Erythroblast (primary cell): Measurements from ENCODE around the gene CYB561.

Experiments used
- GATA1 ChIP-seq: IDR thresholded peaks from 2 replicates; pipeline ENCODE4 v1.6.1; 2011; ENCODE audit warnings: low read depth, mild to moderate bottlenecking, control low read depth, low read length, moderate library complexity
- POLR2A ChIP-seq: IDR thresholded peaks from 2 replicates; pipeline ENCODE4 v1.6.1; 2011; ENCODE audit warnings: mild to moderate bottlenecking, low read length

DNA sequence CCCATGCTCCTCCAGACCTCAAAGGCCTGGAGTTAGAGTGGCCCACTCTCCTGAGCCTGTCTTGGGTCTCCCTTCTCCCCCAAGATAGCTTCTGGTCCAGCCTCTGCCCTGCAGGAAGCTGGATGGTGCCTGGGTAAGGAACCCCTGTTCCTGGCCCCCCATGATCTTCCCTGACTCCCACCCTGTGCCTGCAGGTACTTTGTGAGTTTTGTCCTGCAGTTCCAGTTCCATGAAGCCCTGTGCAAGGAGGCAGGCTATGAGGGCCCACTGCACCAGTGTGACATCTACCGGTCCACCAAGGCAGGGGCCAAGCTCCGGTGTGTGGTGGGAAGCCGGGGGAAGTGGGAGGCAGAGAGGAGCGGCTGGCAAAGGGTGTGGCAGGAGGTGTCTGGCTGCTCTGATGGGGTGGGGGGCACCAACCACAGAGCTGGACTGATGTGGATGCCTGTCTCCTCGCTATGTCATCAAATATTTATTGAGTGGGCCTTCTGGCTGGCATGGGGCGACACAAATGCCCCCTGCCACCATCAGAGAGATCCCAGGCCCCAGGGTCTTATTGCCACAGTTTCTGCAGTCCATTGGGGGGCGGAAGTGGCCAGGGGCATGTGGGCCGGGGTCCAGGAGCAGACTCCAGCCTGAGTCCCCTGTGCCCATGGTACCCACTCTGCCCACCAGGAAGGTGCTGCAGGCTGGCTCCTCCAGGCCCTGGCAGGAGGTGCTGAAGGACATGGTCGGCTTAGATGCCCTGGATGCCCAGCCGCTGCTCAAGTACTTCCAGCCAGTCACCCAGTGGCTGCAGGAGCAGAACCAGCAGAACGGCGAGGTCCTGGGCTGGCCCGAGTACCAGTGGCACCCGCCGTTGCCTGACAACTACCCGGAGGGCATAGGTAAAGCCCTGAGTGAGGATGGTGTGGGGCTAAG lies 37.8 kb upstream of the CYB561 start:
- TF ChIP-seq POLR2A = no peak
- TF ChIP-seq GATA1 = no peak
